SK-N-SH treated with all-trans-retinoic acid at 6 μM for 48 hours (cell line): ENCODE measurements around the gene TMC4.

ENCODE experiments used
- ARNTL ChIP-seq: fragments of 450-650 bp; formaldehyde crosslinking; IDR thresholded peaks from 2 replicates; pipeline ENCODE4 v1.5.0; 2020; ENCODE audit warnings: low read depth, mild to moderate bottlenecking, moderate library complexity, borderline replicate concordance
- BACH2 ChIP-seq: fragments of 250-450 bp; sonication (Bioruptor Pico); IDR thresholded peaks from 2 replicates; pipeline ENCODE4 v1.9.0; 2021; ENCODE audit warnings: mild to moderate bottlenecking, borderline replicate concordance
- GLIS3 ChIP-seq: fragments of 250-450 bp; sonication (Bioruptor Pico); IDR thresholded peaks from 2 replicates; pipeline ENCODE4 v1.5.0; 2020; ENCODE audit warnings: mild to moderate bottlenecking, moderate library complexity
- OSR1 ChIP-seq: fragments of 250-450 bp; sonication (Bioruptor Pico); IDR thresholded peaks from 2 replicates; pipeline ENCODE4 v1.8.0; 2022; ENCODE audit warnings: moderate library complexity, mild to moderate bottlenecking, inconsistent platforms
- SNAI2 ChIP-seq: fragments of 250-450 bp; sonication (Bioruptor Pico); IDR thresholded peaks from 2 replicates; pipeline ENCODE4 v1.5.0; 2020; ENCODE audit warnings: mild to moderate bottlenecking, moderate library complexity
- ZC3H10 ChIP-seq: fragments of 250-450 bp; sonication (Bioruptor Pico); IDR thresholded peaks from 2 replicates; pipeline ENCODE4 v1.5.1; 2021; ENCODE audit warnings: mild to moderate bottlenecking, moderate library complexity
- ZFP3 ChIP-seq: fragments of 250-450 bp; sonication (Bioruptor Pico); IDR thresholded peaks from 2 replicates; pipeline ENCODE4 v1.5.0; 2020; ENCODE audit warnings: mild to moderate bottlenecking, moderate library complexity
- ZFP30 ChIP-seq: fragments of 450-650 bp; formaldehyde crosslinking; IDR thresholded peaks from 2 replicates; pipeline ENCODE4 v1.5.0; 2022; ENCODE audit warnings: mild to moderate bottlenecking, moderate library complexity
- ZNF70 ChIP-seq: fragments of 450-650 bp; formaldehyde crosslinking; IDR thresholded peaks from 2 replicates; pipeline ENCODE4 v1.5.0; 2020; ENCODE audit warnings: mild to moderate bottlenecking, moderate library complexity
- TF ChIP-seq, protein P1 (sequence below): fragments of 250-450 bp; sonication (Bioruptor Pico); IDR thresholded peaks from 2 replicates; pipeline ENCODE4 v1.8.0; 2020; ENCODE audit warnings: mild to moderate bottlenecking, moderate library complexity, borderline replicate concordance

DNA sequence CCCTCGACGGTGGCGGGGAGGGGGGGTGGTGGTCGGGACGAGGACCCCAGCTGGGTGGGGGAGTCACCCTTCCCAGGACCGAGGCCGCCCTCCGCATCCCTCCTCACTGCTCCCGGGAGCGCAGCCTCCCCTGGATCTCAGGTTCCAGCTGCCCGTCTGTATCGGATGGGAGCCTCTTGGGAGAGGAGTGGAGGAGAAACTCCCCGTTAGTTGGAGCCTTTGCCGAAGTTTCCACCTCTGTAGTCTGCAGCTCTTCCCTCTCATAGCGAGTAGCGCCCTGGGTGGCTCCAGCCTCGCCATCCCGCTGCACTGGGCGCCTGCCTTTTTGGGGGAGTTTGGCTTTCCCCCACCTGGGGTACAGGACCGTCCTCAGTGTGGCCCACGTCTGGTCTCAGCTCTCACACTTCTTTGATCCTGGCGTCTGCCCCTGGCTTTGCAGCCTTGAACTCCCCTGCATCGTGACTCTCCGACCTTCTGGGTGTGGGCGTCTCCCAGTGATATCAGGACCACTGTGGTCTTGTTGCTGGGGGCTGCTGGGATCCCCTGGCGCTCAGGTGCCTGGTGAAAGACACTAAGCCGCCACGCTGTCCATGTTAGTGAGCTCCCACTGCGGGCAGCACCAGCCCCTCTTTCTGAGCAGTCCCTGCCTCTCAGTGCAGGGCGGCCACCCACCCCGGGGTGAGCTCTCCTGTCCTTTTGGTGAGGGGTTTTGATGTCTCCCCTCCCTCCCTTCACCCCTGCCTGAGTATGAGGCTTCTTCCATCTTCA, 34.3 kb downstream of the TMC4 start:
- TF ChIP-seq ZFP30 (CRISPR knock-in tag) (no peak), BACH2 (CRISPR knock-in tag) (no peak), ARNTL (CRISPR knock-in tag) (no peak), ZFP3 (CRISPR knock-in tag) (no peak), OSR1 (no peak), SNAI2 (CRISPR knock-in tag) (no peak), ZC3H10 (CRISPR knock-in tag) (no peak), GLIS3 (CRISPR knock-in tag) (no peak), ZNF70 (no peak)
- TF ChIP-seq, protein P1, sequence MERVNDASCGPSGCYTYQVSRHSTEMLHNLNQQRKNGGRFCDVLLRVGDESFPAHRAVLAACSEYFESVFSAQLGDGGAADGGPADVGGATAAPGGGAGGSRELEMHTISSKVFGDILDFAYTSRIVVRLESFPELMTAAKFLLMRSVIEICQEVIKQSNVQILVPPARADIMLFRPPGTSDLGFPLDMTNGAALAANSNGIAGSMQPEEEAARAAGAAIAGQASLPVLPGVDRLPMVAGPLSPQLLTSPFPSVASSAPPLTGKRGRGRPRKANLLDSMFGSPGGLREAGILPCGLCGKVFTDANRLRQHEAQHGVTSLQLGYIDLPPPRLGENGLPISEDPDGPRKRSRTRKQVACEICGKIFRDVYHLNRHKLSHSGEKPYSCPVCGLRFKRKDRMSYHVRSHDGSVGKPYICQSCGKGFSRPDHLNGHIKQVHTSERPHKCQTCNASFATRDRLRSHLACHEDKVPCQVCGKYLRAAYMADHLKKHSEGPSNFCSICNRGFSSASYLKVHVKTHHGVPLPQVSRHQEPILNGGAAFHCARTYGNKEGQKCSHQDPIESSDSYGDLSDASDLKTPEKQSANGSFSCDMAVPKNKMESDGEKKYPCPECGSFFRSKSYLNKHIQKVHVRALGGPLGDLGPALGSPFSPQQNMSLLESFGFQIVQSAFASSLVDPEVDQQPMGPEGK (CRISPR knock-in tag) = no peak
